Hippocampal formation (tissue), 2 donors: ENCODE data around the gene ATP7B.

ENCODE experiments used
- DNase-seq, 2 donors: peaks; one replicate each; lab custom pipeline; 2025; lab: John Stamatoyannopoulos, UW

Gene ATP7B

DNA sequence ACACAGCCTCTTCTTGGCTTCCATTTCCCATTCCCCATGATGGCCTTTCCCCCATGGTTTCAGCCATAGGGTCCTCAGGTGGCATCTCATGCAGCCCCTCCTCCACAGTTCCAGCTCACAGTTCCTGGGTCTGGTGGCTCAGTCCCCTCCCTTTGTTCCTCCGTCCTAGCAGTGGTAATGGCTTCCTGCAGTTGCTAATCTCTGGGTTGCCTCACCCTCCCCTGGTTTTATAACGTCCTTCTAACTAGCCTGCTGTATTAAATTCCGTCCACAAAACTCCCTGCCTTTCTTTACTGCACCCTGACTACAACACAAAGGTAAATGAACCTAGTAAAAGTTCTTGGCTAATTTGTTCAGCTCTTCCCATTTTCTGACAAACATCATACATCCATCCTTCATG lies 118.6 kb downstream of the ATP7B start:
- DNase-seq = no peak

DNA sequence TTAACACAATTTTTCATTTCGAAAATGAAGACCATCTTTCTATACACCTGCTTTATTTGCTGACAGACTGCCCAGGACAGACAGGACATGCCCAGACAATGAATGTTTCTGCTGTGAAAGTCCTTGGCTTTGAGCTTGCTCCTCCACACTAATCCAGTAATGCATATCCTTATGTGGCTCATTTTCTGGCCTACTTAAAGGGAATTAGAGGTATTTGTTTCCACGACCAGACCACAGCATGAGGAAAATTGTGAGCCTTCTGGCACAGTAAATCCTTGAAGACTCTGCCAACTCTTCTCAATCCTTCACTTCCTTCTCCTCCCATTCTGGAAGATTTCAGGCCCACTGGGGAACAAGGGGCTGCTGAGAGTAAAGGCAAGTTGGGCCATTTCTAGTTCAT lies 123.8 kb downstream of the ATP7B start:
- no peak for DNase-seq

DNA sequence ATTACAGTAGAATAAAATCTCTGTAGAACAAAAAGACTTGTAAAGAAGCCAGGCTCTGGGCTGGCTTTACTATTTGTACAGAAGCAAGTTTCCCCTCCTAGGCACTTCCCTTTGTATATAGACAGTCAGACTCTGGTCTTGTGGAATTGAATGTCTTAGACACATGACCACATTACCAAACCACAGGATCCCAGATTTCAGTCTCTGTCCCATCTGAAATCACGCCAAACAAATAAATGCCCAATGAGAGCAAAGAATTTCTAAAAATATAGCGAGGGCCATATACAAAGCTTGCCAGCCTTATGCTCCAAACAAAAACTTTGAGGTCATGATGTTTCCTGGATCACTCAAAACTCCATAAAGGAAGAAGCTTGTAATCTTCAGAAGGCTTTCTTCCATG lies 125.6 kb downstream of the ATP7B start:
- DNase-seq = no peak

DNA sequence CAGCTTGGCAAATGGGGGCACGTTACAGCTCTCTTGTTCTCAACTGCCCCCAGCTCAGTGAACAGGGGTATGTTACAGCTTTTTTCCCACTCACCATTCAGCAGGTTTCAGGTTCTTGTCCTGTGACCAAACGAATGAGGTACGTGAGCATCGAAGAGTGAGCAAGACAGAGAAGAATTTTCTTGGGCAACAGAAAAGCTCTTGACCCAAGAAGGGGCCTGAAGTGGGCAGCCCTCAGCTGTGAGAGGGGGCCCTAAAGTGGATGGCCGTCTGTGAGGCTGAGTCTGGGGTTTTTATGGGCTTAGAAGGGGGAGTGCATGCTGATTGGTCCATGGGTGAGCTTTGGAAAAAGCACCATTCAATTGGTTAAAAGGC lies 128.0 kb downstream of the ATP7B start:
- no peak for DNase-seq
